Stomach (tissue), 9 donors: ENCODE measurements around the gene CPSF6. TPM values are rescaled to one million over a fixed set of nuclear protein-coding genes. Genes with fewer than 3 reads are reported as not detected.
"Not testable (repeated sequence)": the region's sequence is repeated elsewhere in the genome, so short reads cannot be mapped to it uniquely, and the experiment has no call there.

Source experiments
- DNase-seq, 2 donors: peaks; one replicate each; pipeline versions ENCODE4 v3.0.0 to v3.0.0-alpha.2; 2013 to 2019
- H3K27ac ChIP-seq, 5 donors: fragments of 200-600 bp in 4 of 5; sonication (generic) in 4 of 5; one replicate each; pipeline ENCODE4 v1.5.1; 2013 to 2019; ENCODE audit warnings: mild to moderate bottlenecking in 1 of 5, moderate library complexity in 1 of 5
- H3K27me3 ChIP-seq, 3 donors: fragments of 200-600 bp; sonication (generic); one replicate each; pipeline ENCODE4 v1.5.1; 2017 to 2019; ENCODE audit warnings: mixed run types in 1 of 3
- H3K36me3 ChIP-seq, 4 donors: fragments of 200-600 bp; sonication (generic); 1 replicate in 3 of 4; 2 replicates in 1 of 4; pipeline ENCODE4 v1.5.1; 2016 to 2019
- H3K4me1 ChIP-seq, 4 donors: fragments of 200-600 bp; sonication (generic); one replicate each; pipeline ENCODE4 v1.5.1; 2016 to 2019
- H3K4me3 ChIP-seq, 4 donors: fragments of 200-600 bp; sonication (generic) in 3 of 4; one replicate each; pipeline ENCODE4 v1.5.1; 2016 to 2019; ENCODE audit warnings: mild to moderate bottlenecking in 1 of 4
- H3K9me3 ChIP-seq, 4 donors: fragments of 200-600 bp; sonication (generic); one replicate each; pipeline ENCODE4 v1.5.1; 2016 to 2019
- CTCF ChIP-seq, 7 experiments: fragments of 450-650 bp in 4 of 7; fragments of 200-600 bp in 3 of 7; sonication (generic) in 3 of 7; IDR thresholded peaks; one replicate each; pipeline ENCODE4 v1.5.1; 2016 to 2019; ENCODE audit warnings: antibody characterized with exemption in 7 of 7, control low read depth in 2 of 7, mild to moderate bottlenecking in 1 of 7
- EP300 ChIP-seq: sonication (generic); formaldehyde crosslinking; IDR thresholded peaks from one replicate; pipeline ENCODE4 v1.6.1; 2017; ENCODE audit warnings: antibody characterized with exemption
- POLR2A ChIP-seq, 4 donors: fragments of 450-650 bp; IDR thresholded peaks; one replicate each; pipeline ENCODE4 v1.6.1; 2016; ENCODE audit warnings: antibody characterized with exemption in 4 of 4, control low read depth in 2 of 4, mild to moderate bottlenecking in 1 of 4, moderate library complexity in 1 of 4
- POLR2AphosphoS5 ChIP-seq, 3 donors: sonication (generic); formaldehyde crosslinking; IDR thresholded peaks; one replicate each; pipeline ENCODE4 v1.6.1; 2016; ENCODE audit warnings: antibody characterized with exemption in 3 of 3
- WGBS, 5 donors: extraction: QIAGEN DNeasy Blood & Tissue Kit in 3 of 5; methylation state at CpG; one replicate each; pipeline versions ENCODE4 v1.1.5 to v1.1.7; 2013 to 2018; 5-methylcytosine and 5-hydroxymethylcytosine counted together
- intact Hi-C: fragments of 100-400 bp; cut with DNase I; formaldehyde crosslinking; loops from one replicate; pipeline ENCODE4 v1.15.1; 2023; ENCODE audit warnings: low total_unique reads
- polyA plus RNA-seq, 3 donors: library from polyadenylated mRNA; stranded (reverse); fragments of 200-250 nt; gene quantifications; one replicate each; pipeline ENCODE4 v1.2.3, GENCODE V29; 2013
- total RNA-seq, 5 donors: library from RNA; depleted of rRNA; stranded (reverse); fragments of >200 nt; gene quantifications; one replicate each; pipeline versions ENCODE4 v1.1.0 to v1.2.3, GENCODE V29; 2014 to 2016
- donor health status: healthy with polysubstance abuse.
- donor health status: Bipolar disorder and iron deficiency.
- donor health status: healthy.

The CPSF6 gene
- total and polyA plus RNA-seq, 8 donors: 14.9 to 113 (median 41.4) TPM

DNA sequence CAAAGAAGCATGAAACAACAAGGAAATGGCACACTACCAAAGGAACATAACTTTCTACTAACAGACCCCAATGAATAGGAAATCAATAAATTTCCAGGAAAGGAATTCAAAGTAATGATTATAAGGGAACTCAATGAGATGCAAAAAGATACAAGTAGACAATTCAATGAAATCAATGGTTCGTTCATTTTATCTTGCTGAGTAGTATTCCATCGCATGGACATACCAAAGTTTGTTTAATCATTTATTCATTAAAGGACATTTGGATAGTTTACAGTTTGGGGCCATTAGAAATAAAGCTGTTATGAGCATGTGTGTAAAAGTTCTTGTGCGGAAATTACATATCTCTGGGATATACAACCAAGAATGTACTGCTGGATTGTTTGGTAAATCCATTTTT, 73.8 kb downstream of the CPSF6 start:
- WGBS, 5 donors: 82 to 99% (median 98%) methylated on average over 3 of the region's 3 CpGs
- Histone ChIP-seq H3K9me3 (peaks cover 0 to 12% (median 2%) of the 10 kb centered on the region in 4 donors), H3K27ac (no peak overlapping the region), H3K4me3 (no peak overlapping the region), H3K27me3 (no peaks in the 10 kb centered on the region), H3K36me3 (no peaks in the 10 kb centered on the region), H3K4me1 (no peaks in the 10 kb centered on the region)
- no peak for DNase-seq
- intact Hi-C loops: no loop called here
- TF ChIP-seq EP300: no peak

DNA sequence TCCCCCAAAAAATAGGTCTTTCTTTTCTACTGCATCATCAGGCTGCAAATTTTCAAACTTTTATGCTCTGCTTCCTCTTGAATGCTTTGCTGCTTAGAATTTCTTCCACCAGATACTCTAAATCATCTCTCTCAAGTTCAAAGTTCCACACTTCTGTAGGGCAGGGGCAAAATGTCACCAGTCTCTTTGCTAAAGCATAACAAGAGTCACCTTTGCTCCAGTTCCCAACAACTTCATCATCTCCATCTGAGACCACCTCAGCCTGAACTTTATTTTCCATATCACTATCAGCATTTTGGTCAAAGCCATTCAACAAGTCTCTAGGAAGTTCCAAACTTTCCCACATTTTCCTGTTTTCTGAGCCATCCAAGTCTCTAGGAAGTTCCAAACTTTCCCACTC, 77.4 kb downstream of the CPSF6 start:
- H3K4me1 ChIP-seq, H3K27me3 ChIP-seq, H3K4me3 ChIP-seq, H3K36me3 ChIP-seq, intact Hi-C loops, H3K27ac ChIP-seq, DNase-seq: not testable (repeated sequence)
- peaks cover 0 to 12% (median 2%) of the 10 kb centered on the region in 4 donors for H3K9me3 ChIP-seq

DNA sequence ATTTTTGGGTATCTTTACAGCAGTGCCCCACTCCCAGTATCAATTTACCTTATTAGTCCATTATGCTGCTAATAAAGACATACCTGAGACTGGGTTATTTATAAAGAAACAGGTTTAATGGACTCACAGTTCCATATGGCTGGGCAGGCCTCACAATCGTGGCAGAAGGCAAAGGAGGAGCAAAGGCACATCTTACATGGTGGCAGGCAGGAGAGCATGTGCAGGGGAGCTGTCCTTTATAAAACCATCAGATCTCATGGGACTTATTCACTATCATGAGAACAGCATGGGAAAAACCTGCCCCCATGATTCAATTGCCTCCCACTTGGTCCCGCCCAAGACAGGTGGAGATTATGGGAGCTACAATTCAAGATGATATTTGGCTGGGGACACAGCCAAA, 77.9 kb downstream of the CPSF6 start:
- DNase-seq, H3K27ac ChIP-seq, H3K4me1 ChIP-seq, H3K4me3 ChIP-seq, H3K27me3 ChIP-seq, H3K36me3 ChIP-seq, intact Hi-C loops: not testable (repeated sequence)
- 77 to 92% (median 83%) methylated on average over 2 of the region's 2 CpGs for WGBS, 5 donors
- H3K9me3 ChIP-seq: peaks cover 0 to 12% (median 2%) of the 10 kb centered on the region in 4 donors

DNA sequence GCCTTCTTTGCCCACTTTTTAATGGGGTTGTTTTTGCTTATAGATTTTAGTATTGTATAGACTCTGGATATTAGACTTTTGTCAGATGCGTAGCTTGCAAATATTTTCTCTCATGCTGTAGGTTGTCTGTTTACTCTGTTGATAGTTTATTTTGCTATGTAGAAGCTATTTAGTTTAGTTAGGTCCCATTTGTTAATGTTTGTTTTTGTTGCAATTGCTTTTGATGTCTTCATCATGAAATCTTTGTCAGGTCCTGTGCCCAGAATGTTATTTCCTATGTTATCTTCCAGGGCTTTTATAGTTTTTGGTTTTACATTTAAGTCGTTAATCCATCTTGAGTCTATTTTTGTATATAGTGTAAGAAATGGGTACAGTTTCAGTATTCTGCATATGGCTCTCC, 78.9 kb downstream of the CPSF6 start:
- intact Hi-C loops: no loop called here
- no peak for TF ChIP-seq CTCF (IDR thresholded peaks at IDR 0.05)
- TF ChIP-seq EP300: no peak
- TF ChIP-seq POLR2AphosphoS5 (IDR thresholded peaks at IDR 0.05): no peak
- no peak for TF ChIP-seq POLR2A (IDR thresholded peaks at IDR 0.05)
- Histone ChIP-seq H3K27ac (no peak overlapping the region), H3K27me3 (no peaks in the 10 kb centered on the region), H3K4me1 (no peaks in the 10 kb centered on the region), H3K9me3 (peaks cover 0 to 9% (median 2%) of the 10 kb centered on the region in 4 donors), H3K4me3 (no peak overlapping the region), H3K36me3 (no peaks in the 10 kb centered on the region)
- 85 to 98% (median 95%) methylated on average over 2 of the region's 2 CpGs for WGBS, 5 donors
- DNase-seq: no peak

DNA sequence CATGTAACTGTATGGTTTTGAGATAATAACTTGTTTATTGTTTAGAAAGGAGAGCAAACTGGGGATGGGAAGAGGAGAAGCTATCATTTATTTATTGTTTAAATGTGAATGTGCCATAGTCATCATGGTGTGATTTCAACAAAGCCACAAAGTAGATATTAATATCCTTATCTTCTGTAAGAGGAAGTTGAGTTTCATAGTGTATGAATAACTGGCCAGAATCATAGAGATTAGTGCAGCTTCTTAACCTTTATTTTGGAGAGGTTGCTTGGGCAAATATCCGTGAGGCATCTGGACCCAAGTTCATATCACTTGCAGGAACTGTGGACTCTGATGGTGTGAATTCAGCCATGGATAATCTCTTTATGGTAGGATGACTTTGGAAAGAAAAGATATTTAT, 82.0 kb downstream of the CPSF6 start:
- TF ChIP-seq CTCF (IDR thresholded peaks at IDR 0.05): no peak
- TF ChIP-seq POLR2AphosphoS5 (IDR thresholded peaks at IDR 0.05): no peak
- no peak for TF ChIP-seq POLR2A (IDR thresholded peaks at IDR 0.05)
- TF ChIP-seq EP300: no peak
- no peaks in the 10 kb centered on the region for H3K27me3 ChIP-seq
- H3K36me3 ChIP-seq: no peaks in the 10 kb centered on the region
- DNase-seq: no peak
- no peak overlapping the region for H3K4me3 ChIP-seq
- H3K27ac ChIP-seq: no peak overlapping the region
- no peaks in the 10 kb centered on the region for H3K4me1 ChIP-seq
- peaks cover 0 to 8% (median 0%) of the 10 kb centered on the region in 4 donors for H3K9me3 ChIP-seq
- 44 to 58% (median 52%) methylated on average over 1 of the region's 1 CpG for WGBS, 5 donors
- intact Hi-C loops: no loop called here

Other genes starting within 250 kb of the CPSF6 start
- gene LYZ, start 108.8 kb downstream of the CPSF6 start, total RNA-seq: 1,000 to 10,000 TPM in 1 of 5 donors, 100 to 1,000 TPM in 2, 10 to 100 TPM in 2; 24.0 to 2,662 (median 177) TPM
- 100 to 1,000 TPM; 134 to 541 (median 503) TPM for gene LYZ, start 108.8 kb downstream of the CPSF6 start, polyA plus RNA-seq
- 10 to 100 TPM in 4 of 5 donors, not detected in 1; 10.3 to 26.8 (median 20.7) TPM for gene YEATS4, start 120.2 kb downstream of the CPSF6 start, total RNA-seq
- gene YEATS4, start 120.2 kb downstream of the CPSF6 start, polyA plus RNA-seq: 10 to 100 TPM; 12.2 to 22.3 (median 12.5) TPM
- 10 to 100 TPM in 4 of 5 donors, 1 to 10 TPM in 1; 2.0 to 71.0 (median 31.7) TPM for gene FRS2, start 230.8 kb downstream of the CPSF6 start, total RNA-seq
- 10 to 100 TPM in 1 of 3 donors, 1 to 10 TPM in 2; 3.4 to 10.2 (median 8.2) TPM for gene FRS2, start 230.8 kb downstream of the CPSF6 start, polyA plus RNA-seq